ENCODE data around the gene SLC18A2. TPM values are rescaled to one million over a fixed set of nuclear protein-coding genes. Genes with fewer than 3 reads are reported as not detected.

Gene SLC18A2
- total and polyA plus RNA-seq, 2 donors (not counting 1 experiment from before 2014, with no cell fraction given), result under 0.01 TPM; not detected in 1

- TF ChIP-seq EZH2 (IDR thresholded peaks at IDR 0.05; ENCODE audit: low read length, missing control alignments), result no peak
- no peak for TF ChIP-seq CTCF (conservative IDR thresholded peaks at IDR 0.05 in 1 of 2, IDR thresholded peaks at IDR 0.05 in 1 of 2; ENCODE audit: low read depth in 1 of 2, low read length in 2 of 2)
- H3K9me3 ChIP-seq (ENCODE audit: control insufficient read depth, insufficient read depth, low read depth, low read length), result no peaks in the 10 kb centered on the region
- no peaks in the 10 kb centered on the region for H3K79me2 ChIP-seq (ENCODE audit: control insufficient read depth, insufficient read depth, low read length)
Observed at GRCh38 chr10:117272195-117273076, 31.5 kb downstream of the SLC18A2 start.

GRCh38 chr10:117273980-117274379 lies 33.1 kb downstream of the SLC18A2 start:
- TF ChIP-seq EZH2 (IDR thresholded peaks at IDR 0.05; ENCODE audit: low read length, missing control alignments) (no peak), CTCF (conservative IDR thresholded peaks at IDR 0.05 in 1 of 2, IDR thresholded peaks at IDR 0.05 in 1 of 2; ENCODE audit: low read depth in 1 of 2, low read length in 2 of 2) (no peak)
- Histone ChIP-seq H3K36me3 (ENCODE audit: control insufficient read depth, insufficient read depth, low read length) (no peaks in the 10 kb centered on the region), H3K27ac (ENCODE audit: insufficient read depth, low read length) (no peak overlapping the region), H3K4me2 (ENCODE audit: extremely low read depth, insufficient read depth, low read length) (no peak overlapping the region), H2AFZ (ENCODE audit: low read length) (no peak overlapping the region), H3K79me2 (ENCODE audit: control insufficient read depth, insufficient read depth, low read length) (no peaks in the 10 kb centered on the region), H3K9ac (ENCODE audit: insufficient read depth, low read length) (no peak overlapping the region), H3K4me1 (ENCODE audit: control insufficient read depth, extremely low read depth, insufficient read depth, low read length) (no peaks in the 10 kb centered on the region), H3K4me3 (replicated peaks in 1 of 4; ENCODE audit: control extremely low read depth in 1 of 4, insufficient read depth in 1 of 4, low read depth in 3 of 4, low read length in 4 of 4) (no peak overlapping the region), H4K20me1 (ENCODE audit: control insufficient read depth, extremely low read depth, insufficient read depth, low read length) (no peaks in the 10 kb centered on the region), H3K9me3 (ENCODE audit: control insufficient read depth, insufficient read depth, low read depth, low read length) (no peaks in the 10 kb centered on the region), H3K27me3 (ENCODE audit: control insufficient read depth, insufficient read depth, low read length) (no peaks in the 10 kb centered on the region)
- no peak for DNase-seq (ENCODE audit: low read depth in 2 of 2)

More at GRCh38 chr10:117272195-117273076, 31.5 kb downstream of the SLC18A2 start:
- no peaks in the 10 kb centered on the region for H4K20me1 ChIP-seq (ENCODE audit: control insufficient read depth, extremely low read depth, insufficient read depth, low read length)
- no peak overlapping the region for H3K4me2 ChIP-seq (ENCODE audit: extremely low read depth, insufficient read depth, low read length)
- no peak overlapping the region for H2AFZ ChIP-seq (ENCODE audit: low read length)
- no peak overlapping the region for H3K9ac ChIP-seq (ENCODE audit: insufficient read depth, low read length)
- no peak overlapping the region for H3K27ac ChIP-seq (ENCODE audit: insufficient read depth, low read length)
- no peaks in the 10 kb centered on the region for H3K27me3 ChIP-seq (ENCODE audit: control insufficient read depth, insufficient read depth, low read length)
- no peak for DNase-seq (ENCODE audit: low read depth in 2 of 2)
- H3K4me3 ChIP-seq (replicated peaks in 1 of 4; ENCODE audit: control extremely low read depth in 1 of 4, insufficient read depth in 1 of 4, low read depth in 3 of 4, low read length in 4 of 4), result no peak overlapping the region
- H3K4me1 ChIP-seq (ENCODE audit: control insufficient read depth, extremely low read depth, insufficient read depth, low read length), result no peaks in the 10 kb centered on the region
- H3K36me3 ChIP-seq (ENCODE audit: control insufficient read depth, insufficient read depth, low read length), result no peaks in the 10 kb centered on the region

- H3K4me1 ChIP-seq (ENCODE audit: control insufficient read depth, extremely low read depth, insufficient read depth, low read length), result no peaks in the 10 kb centered on the region
- no peak overlapping the region for H2AFZ ChIP-seq (ENCODE audit: low read length)
- no peak overlapping the region for H3K4me2 ChIP-seq (ENCODE audit: extremely low read depth, insufficient read depth, low read length)
- H3K27me3 ChIP-seq (ENCODE audit: control insufficient read depth, insufficient read depth, low read length), result no peaks in the 10 kb centered on the region
- H3K4me3 ChIP-seq (replicated peaks in 1 of 4; ENCODE audit: control extremely low read depth in 1 of 4, insufficient read depth in 1 of 4, low read depth in 3 of 4, low read length in 4 of 4), result no peak overlapping the region
- H3K79me2 ChIP-seq (ENCODE audit: control insufficient read depth, insufficient read depth, low read length), result no peaks in the 10 kb centered on the region
- TF ChIP-seq EZH2 (IDR thresholded peaks at IDR 0.05; ENCODE audit: low read length, missing control alignments), result no peak
- no peak for TF ChIP-seq CTCF (conservative IDR thresholded peaks at IDR 0.05 in 1 of 2, IDR thresholded peaks at IDR 0.05 in 1 of 2; ENCODE audit: low read depth in 1 of 2, low read length in 2 of 2)
- H3K36me3 ChIP-seq (ENCODE audit: control insufficient read depth, insufficient read depth, low read length), result no peaks in the 10 kb centered on the region
- H3K9ac ChIP-seq (ENCODE audit: insufficient read depth, low read length), result no peak overlapping the region
- no peaks in the 10 kb centered on the region for H3K9me3 ChIP-seq (ENCODE audit: control insufficient read depth, insufficient read depth, low read depth, low read length)
- no peaks in the 10 kb centered on the region for H4K20me1 ChIP-seq (ENCODE audit: control insufficient read depth, extremely low read depth, insufficient read depth, low read length)
- DNase-seq (ENCODE audit: low read depth in 2 of 2), result no peak
- H3K27ac ChIP-seq (ENCODE audit: insufficient read depth, low read length), result no peak overlapping the region
Observed at GRCh38 chr10:117274509-117274908, 33.6 kb downstream of the SLC18A2 start.

All from fibroblast of lung (primary cell).